Chondrocyte (in vitro differentiated cells): ENCODE results near the gene SARNP. TPM values are rescaled to one million over a fixed set of nuclear protein-coding genes. Genes with fewer than 3 reads are reported as not detected.
A peak's percentile ranks its signal among the peaks of the same experiment; 100 is the strongest.

Source experiments
- DNase-seq: peaks from one replicate; pipeline ENCODE4 v3.0.0; 2021; ENCODE audit warnings: mixed read lengths, low spot score
- H3K27ac Mint-ChIP-seq: one replicate; pipeline ENCODE4 v1.8.0; 2021; ENCODE audit warnings: mild to moderate bottlenecking, moderate library complexity, mixed read lengths; ENCODE audit not compliant: unreplicated experiment
- H3K27me3 Mint-ChIP-seq: 2 replicates; pipeline ENCODE4 v1.8.0; 2021; ENCODE audit warnings: low read depth, mixed read lengths
- H3K36me3 Mint-ChIP-seq: 2 replicates; pipeline ENCODE4 v1.8.0; 2021; ENCODE audit warnings: low read depth, mixed read lengths
- H3K4me1 Mint-ChIP-seq: 2 replicates; pipeline ENCODE4 v1.8.0; 2021; ENCODE audit warnings: low read depth, mild to moderate bottlenecking, mixed read lengths
- H3K4me3 Mint-ChIP-seq: one replicate; pipeline ENCODE4 v1.8.0; 2021; ENCODE audit warnings: mild to moderate bottlenecking, moderate library complexity, mixed read lengths; ENCODE audit not compliant: unreplicated experiment
- H3K9me3 Mint-ChIP-seq: 2 replicates; pipeline ENCODE4 v1.8.0; 2021; ENCODE audit warnings: low read depth, mixed read lengths
- CTCF ChIP-seq: fragments of 200-600 bp; sonication (generic); IDR thresholded peaks from 2 replicates; pipeline ENCODE4 v1.5.0; 2021; ENCODE audit warnings: antibody characterized with exemption, mild to moderate bottlenecking, moderate library complexity
- total RNA-seq: library from RNA; stranded (reverse); gene quantifications from 3 replicates; pipeline ENCODE4 v1.2.1, GENCODE V29; 2021

Gene SARNP
- total RNA-seq, 1 donor from 2014 or later, result 54.0 TPM

GRCh38 chr12:55716582-55716957 is 101.0 kb downstream of the SARNP start:
- no peaks in the 10 kb centered on the region for H3K9me3 Mint-ChIP-seq
- peaks cover 5% of the 10 kb centered on the region for H3K27me3 Mint-ChIP-seq
- peak overlapping the region; percentile 92 for H3K27ac Mint-ChIP-seq
- TF ChIP-seq CTCF, result no peak
- H3K36me3 Mint-ChIP-seq, result no peaks in the 10 kb centered on the region
- no peak for DNase-seq
- peaks cover 63% of the 10 kb centered on the region for H3K4me1 Mint-ChIP-seq
- peak overlapping the region; percentile 83 for H3K4me3 Mint-ChIP-seq

GRCh38 chr12:55715833-55716581 is 101.5 kb downstream of the SARNP start, which contains the start of gene BLOC1S1:
Gene BLOC1S1 (plus strand): TSS chr12:55716046. CDS start chr12:55716052, 6 bp downstream.
- peak; percentile 30 for TF ChIP-seq CTCF
- DNase-seq, result no peak
- H3K4me3 Mint-ChIP-seq, result peak within 1 kb of the TSS; percentile 83
- H3K27me3 Mint-ChIP-seq, result peaks cover 5% of the 10 kb centered on the region
- H3K36me3 Mint-ChIP-seq, result no peaks in the 10 kb centered on the region
- H3K27ac Mint-ChIP-seq, result peak within 1 kb of the TSS; percentile 92
- H3K4me1 Mint-ChIP-seq, result peaks cover 57% of the 10 kb centered on the region
- no peaks in the 10 kb centered on the region for H3K9me3 Mint-ChIP-seq

GRCh38 chr12:55715169-55715764 is 102.3 kb downstream of the SARNP start:
- peak overlapping the region; percentile 83 for H3K4me3 Mint-ChIP-seq
- peaks cover 5% of the 10 kb centered on the region for H3K27me3 Mint-ChIP-seq
- peak overlapping the region; percentile 92 for H3K27ac Mint-ChIP-seq
- peaks cover 50% of the 10 kb centered on the region for H3K4me1 Mint-ChIP-seq
- H3K36me3 Mint-ChIP-seq, result no peaks in the 10 kb centered on the region
- H3K9me3 Mint-ChIP-seq, result no peaks in the 10 kb centered on the region
- DNase-seq, result no peak
- no peak for TF ChIP-seq CTCF

- Mint-ChIP-seq H3K4me3 (no peak overlapping the region), H3K4me1 (peaks cover 43% of the 10 kb centered on the region), H3K27me3 (peaks cover 16% of the 10 kb centered on the region), H3K9me3 (no peaks in the 10 kb centered on the region), H3K27ac (no peak overlapping the region), H3K36me3 (no peaks in the 10 kb centered on the region)
- DNase-seq, result no peak
- no peak for TF ChIP-seq CTCF
Observed at GRCh38 chr12:55713721-55714120, 103.8 kb downstream of the SARNP start.

- Mint-ChIP-seq H3K27ac (no peak overlapping the region), H3K4me3 (no peak overlapping the region), H3K36me3 (no peaks in the 10 kb centered on the region), H3K9me3 (no peaks in the 10 kb centered on the region), H3K27me3 (peaks cover 22% of the 10 kb centered on the region), H3K4me1 (peaks cover 42% of the 10 kb centered on the region)
- peak; percentile 3 for DNase-seq
- TF ChIP-seq CTCF, result no peak
Observed at GRCh38 chr12:55712700-55713415, 104.7 kb downstream of the SARNP start.
